KOPT-K1 (cell line): ENCODE results near the gene LRP1.

Experiments
- H3K27ac ChIP-seq: fragments of 200-600 bp; sonication (generic); 2 replicates; pipeline ENCODE4 v1.5.1; 2016; ENCODE audit warnings: antibody characterized with exemption, mild to moderate bottlenecking, low read depth, low read length; ENCODE audit not compliant: poor library complexity, severe bottlenecking
- H3K36me3 ChIP-seq: fragments of 200-600 bp; sonication (generic); 2 replicates; pipeline ENCODE4 v1.5.1; 2017; ENCODE audit warnings: antibody characterized with exemption, mild to moderate bottlenecking, low read length, moderate library complexity; ENCODE audit not compliant: insufficient read depth
- H3K9me3 ChIP-seq: fragments of 200-600 bp; sonication (generic); 2 replicates; pipeline ENCODE4 v1.5.1; 2017; ENCODE audit warnings: antibody characterized with exemption, low read length, mild to moderate bottlenecking; ENCODE audit not compliant: insufficient read depth, poor library complexity, severe bottlenecking

LRP1 gene

GRCh38 chr12:57103856-57104255, 24.4 kb upstream of the LRP1 start:
- Histone ChIP-seq H3K36me3 (peaks cover 82% of the 10 kb centered on the region), H3K9me3 (no peaks in the 10 kb centered on the region), H3K27ac (no peak overlapping the region)

GRCh38 chr12:57104292-57104910, 23.9 kb upstream of the LRP1 start:
- Histone ChIP-seq H3K9me3 (no peaks in the 10 kb centered on the region), H3K36me3 (peaks cover 76% of the 10 kb centered on the region), H3K27ac (no peak overlapping the region)

- Histone ChIP-seq H3K36me3 (peaks cover 69% of the 10 kb centered on the region), H3K27ac (no peak overlapping the region), H3K9me3 (no peaks in the 10 kb centered on the region)
These were observed 23.1 kb upstream of the LRP1 start for GRCh38 chr12:57105011-57105753.

- peaks cover 65% of the 10 kb centered on the region for H3K36me3 ChIP-seq
- H3K9me3 ChIP-seq, result no peaks in the 10 kb centered on the region
- H3K27ac ChIP-seq, result no peak overlapping the region
These were observed 22.1 kb upstream of the LRP1 start for GRCh38 chr12:57106021-57106708.

GRCh38 chr12:57107456-57108155, 20.7 kb upstream of the LRP1 start:
- H3K27ac ChIP-seq, result no peak overlapping the region
- H3K36me3 ChIP-seq, result peaks cover 55% of the 10 kb centered on the region
- H3K9me3 ChIP-seq, result no peaks in the 10 kb centered on the region

- no peaks in the 10 kb centered on the region for H3K9me3 ChIP-seq
- H3K36me3 ChIP-seq, result peaks cover 40% of the 10 kb centered on the region
- H3K27ac ChIP-seq, result peak overlapping the region; percentile 89
These were observed 18.8 kb upstream of the LRP1 start for GRCh38 chr12:57109207-57110103.

GRCh38 chr12:57110104-57111030, 17.9 kb upstream of the LRP1 start:
- Histone ChIP-seq H3K9me3 (no peaks in the 10 kb centered on the region), H3K27ac (peak overlapping the region; percentile 89)

GRCh38 chr12:57111031-57111734, 17.1 kb upstream of the LRP1 start, which contains the start of gene STAT6:
Gene STAT6 (minus strand): TSS chr12:57111362. CDS start chr12:57108278, 3,084 bp downstream.
- Histone ChIP-seq H3K27ac (peak within 1 kb of the TSS; percentile 89), H3K36me3 (peaks cover 23% of the 10 kb centered on the region), H3K9me3 (no peaks in the 10 kb centered on the region)

More at GRCh38 chr12:57110104-57111030, 17.9 kb upstream of the LRP1 start:
- peaks cover 31% of the 10 kb centered on the region for H3K36me3 ChIP-seq

- H3K9me3 ChIP-seq, result no peaks in the 10 kb centered on the region
- peak overlapping the region; percentile 89 for H3K27ac ChIP-seq
- H3K36me3 ChIP-seq, result peaks cover 8% of the 10 kb centered on the region
These were observed 15.6 kb upstream of the LRP1 start for GRCh38 chr12:57112492-57113294.

- Histone ChIP-seq H3K27ac (no peak overlapping the region), H3K36me3 (no peaks in the 10 kb centered on the region), H3K9me3 (no peaks in the 10 kb centered on the region)
These were observed 11.6 kb upstream of the LRP1 start for GRCh38 chr12:57116580-57117281.

GRCh38 chr12:57118711-57119271, 9.5 kb upstream of the LRP1 start:
- Histone ChIP-seq H3K9me3 (no peaks in the 10 kb centered on the region), H3K27ac (no peak overlapping the region), H3K36me3 (no peaks in the 10 kb centered on the region)
